LNCaP clone FGC (cell line): ENCODE measurements around the gene MTG1.
"Not testable (repeated sequence)": the region's sequence is repeated elsewhere in the genome, so short reads cannot be mapped to it uniquely, and the experiment has no call there.

Experiments used
- DNase-seq: peaks from one replicate; pipeline ENCODE4 v3.0.0-alpha.2; 2011; ENCODE audit warnings: low read depth
- H3K4me3 ChIP-seq: 2 replicates; pipeline ENCODE4 v1.5.1; 2011; ENCODE audit warnings: mild to moderate bottlenecking, low read depth, low read length, control low read depth
- TF ChIP-seq, protein P1 (sequence below): IDR thresholded peaks from 2 replicates; pipeline ENCODE4 v1.5.1; 2012; ENCODE audit warnings: mild to moderate bottlenecking; ENCODE audit not compliant: control insufficient read depth, insufficient read depth; ENCODE audit errors: extremely low read depth

Gene MTG1

DNA sequence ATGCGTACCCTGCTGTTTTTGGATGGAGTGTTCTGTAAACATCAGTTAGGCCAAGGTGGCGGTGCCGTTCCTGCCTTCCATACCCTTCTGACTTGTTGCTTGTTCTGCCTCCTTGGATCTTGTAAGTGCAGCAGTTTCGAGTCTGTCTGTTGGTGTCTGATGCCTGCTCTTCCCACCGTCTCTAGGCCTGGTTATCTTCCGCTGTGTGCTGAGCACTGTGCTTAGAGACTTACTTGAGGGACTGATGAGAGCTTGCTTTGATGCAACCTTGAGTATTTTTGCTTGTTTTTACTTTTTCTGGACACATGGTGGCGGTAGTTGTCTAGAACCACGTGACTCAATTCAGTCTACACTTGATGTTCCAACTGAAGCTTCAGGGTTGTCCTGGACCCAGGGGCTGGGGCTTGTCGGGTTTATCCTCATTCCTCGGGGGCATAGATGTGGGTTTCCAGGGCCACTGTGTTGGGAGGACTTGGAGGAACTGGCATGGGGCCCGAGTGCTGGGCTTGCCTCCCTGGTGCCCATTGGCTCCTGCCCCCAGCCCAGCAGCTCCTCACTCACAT, 44.8 kb downstream of the MTG1 start:
- DNase-seq: peak; percentile 3
- TF ChIP-seq, protein P1, sequence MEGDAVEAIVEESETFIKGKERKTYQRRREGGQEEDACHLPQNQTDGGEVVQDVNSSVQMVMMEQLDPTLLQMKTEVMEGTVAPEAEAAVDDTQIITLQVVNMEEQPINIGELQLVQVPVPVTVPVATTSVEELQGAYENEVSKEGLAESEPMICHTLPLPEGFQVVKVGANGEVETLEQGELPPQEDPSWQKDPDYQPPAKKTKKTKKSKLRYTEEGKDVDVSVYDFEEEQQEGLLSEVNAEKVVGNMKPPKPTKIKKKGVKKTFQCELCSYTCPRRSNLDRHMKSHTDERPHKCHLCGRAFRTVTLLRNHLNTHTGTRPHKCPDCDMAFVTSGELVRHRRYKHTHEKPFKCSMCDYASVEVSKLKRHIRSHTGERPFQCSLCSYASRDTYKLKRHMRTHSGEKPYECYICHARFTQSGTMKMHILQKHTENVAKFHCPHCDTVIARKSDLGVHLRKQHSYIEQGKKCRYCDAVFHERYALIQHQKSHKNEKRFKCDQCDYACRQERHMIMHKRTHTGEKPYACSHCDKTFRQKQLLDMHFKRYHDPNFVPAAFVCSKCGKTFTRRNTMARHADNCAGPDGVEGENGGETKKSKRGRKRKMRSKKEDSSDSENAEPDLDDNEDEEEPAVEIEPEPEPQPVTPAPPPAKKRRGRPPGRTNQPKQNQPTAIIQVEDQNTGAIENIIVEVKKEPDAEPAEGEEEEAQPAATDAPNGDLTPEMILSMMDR: peak; percentile 42
- no peak overlapping the region for H3K4me3 ChIP-seq

DNA sequence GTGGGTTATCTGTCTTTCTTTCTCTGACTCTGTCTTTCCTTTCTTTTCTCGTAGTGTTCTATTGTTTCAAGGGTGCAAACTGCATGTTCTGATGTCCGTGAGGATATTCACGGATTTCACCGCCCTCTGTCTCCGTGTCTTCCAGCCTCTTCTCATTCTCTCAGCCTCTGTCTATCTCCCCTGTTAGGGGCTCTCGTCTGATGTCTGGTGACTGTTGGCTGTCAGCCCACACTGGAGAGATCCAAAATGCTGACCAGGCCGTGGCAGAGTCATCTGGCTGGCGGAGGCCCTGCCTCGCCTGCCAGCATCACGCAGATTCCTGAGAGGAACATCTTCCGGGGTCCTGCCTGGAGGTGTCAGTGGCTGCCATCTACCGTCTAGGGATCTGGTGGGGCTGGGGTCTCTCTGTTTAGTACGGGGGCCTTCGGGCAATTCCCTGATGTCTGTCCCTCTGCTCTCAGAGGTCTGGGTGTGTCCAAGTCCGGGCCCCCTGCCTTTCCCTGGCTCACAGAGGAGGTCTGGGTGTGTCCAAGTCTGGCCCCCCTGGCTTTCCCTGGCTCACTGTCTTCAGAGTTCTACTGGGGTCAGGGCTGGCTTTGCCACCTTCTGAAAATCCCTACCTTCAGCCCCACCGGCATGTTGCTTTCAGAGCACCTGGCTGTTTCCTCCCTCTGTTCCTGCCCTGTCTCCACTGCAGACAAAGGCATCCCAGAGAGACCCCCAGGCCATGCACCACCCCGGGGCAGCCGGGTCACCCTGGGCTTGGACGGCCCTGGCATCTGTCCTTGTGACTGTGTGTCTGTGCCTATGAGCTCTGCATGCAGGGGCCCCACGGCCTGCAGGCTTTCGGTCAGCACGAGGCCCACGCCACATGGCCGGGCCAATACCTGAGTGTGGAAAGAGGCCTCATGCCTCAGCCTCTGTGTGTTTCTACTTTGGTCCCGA, 45.8 kb downstream of the MTG1 start:
- H3K4me3 ChIP-seq: no peak overlapping the region
- TF ChIP-seq, protein P1: no peak
- no peak for DNase-seq

DNA sequence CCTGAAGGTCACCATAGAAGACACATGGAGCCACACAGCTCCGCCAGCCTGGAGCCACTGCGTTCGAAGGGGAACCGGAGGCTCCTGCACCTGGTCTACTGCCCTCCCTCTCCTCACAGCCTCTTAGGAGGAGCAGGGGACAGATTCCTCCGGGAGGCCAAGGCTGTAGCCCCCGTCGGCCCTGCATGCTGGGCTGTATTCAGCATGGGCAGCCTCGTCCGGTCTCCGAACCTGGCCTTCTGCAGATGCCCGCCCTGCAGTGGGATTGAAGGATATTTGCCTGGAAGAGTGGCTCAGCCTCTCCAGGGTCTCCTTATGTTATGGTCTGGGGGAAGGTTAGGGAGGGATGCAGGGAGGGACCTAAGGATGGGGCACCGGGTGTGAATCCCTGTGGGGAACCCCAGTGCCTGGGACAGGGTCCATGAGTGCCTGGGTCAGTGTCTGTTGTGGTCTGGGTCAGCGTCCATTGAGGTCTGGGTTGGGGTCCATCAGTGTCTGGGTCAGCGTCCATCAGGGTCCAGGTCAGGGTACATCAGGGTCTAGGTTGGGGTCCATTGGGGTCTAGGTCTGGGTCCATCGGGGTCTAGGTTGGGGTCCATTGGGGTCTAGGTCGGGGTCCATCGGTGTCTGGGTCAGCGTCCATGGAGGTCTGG, 46.8 kb downstream of the MTG1 start:
- no peak for DNase-seq
- no peak overlapping the region for H3K4me3 ChIP-seq
- TF ChIP-seq, protein P1: no peak

DNA sequence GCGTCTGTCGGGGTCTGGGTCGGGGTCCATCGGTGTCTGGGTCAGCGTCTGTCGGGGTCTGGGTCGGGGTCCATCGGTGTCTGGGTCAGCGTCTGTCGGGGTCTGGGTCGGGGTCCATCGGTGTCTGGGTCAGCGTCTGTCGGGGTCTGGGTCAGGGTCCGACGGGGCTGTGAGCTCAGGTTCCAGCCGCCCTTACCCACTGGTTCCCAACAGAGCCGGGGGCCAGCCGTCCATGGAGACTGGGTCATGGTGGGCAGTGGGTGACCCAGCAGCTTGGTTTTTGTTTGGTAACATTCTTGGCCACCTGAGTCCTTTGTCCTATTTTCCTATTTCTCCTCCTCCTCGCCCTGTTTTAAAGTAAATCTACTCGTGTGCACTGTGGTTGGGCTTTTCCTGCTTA, 47.4 kb downstream of the MTG1 start:
- not testable (repeated sequence) for DNase-seq, H3K4me3 ChIP-seq

DNA sequence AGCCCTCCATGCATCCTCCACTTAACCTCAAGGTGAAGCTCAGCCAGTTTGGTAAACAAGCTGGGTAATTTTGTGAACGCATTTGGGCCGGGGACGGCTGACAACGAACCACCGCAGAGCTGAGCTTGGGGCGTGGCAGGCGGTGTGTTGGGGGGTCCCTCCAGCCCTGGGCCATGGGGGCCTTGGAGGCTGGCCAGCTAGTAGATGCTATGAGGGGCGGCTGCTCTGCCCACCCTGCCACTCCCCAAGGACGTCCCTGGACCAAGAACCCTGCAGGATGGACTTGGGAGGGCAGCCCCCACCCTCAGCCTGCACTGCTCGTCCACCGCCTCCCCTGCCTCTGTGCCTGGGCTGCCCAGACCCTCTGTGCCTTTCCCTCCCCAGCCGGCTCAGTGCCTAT, 47.8 kb downstream of the MTG1 start:
- TF ChIP-seq, protein P1: no peak
- H3K4me3 ChIP-seq: no peak overlapping the region
- no peak for DNase-seq

DNA sequence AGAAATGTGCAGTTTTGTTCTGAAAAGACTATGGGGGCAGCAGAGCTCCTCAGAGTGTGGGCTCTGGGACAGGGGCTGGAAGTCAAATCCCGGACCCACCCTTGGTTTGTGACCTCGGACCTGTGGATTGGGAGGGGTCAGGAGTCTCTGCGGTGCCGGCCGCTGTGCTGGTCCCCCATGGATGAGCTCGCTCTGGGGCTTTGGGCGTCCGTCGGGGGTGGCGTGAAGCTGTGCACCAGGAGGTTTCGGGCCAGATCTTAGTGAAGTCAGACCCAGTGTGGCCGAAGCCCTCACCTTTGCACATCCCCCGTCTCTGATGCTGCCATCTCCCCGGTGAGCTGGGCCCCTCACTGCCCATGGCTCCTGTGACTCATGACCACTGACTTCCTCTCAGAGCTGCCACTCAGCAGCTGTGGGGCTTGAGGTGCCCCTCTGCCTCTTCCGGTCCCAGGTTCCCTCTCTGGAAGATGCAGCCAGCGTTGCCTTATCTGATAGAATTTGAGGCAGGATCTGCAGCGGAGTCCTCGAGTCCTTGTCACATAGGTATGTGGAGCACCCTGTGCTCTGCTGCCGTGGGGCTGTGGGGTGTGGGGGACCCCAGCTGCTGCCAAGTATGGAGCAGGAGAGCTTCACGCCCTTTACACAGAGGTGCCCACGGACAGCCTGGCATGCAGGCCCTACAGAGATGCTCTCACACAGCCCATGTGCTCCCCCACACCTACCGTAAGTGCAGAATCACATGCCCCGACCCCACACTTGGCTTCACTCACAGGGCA, 48.4 kb downstream of the MTG1 start:
- no peak for DNase-seq
- TF ChIP-seq, protein P1: no peak
- H3K4me3 ChIP-seq: no peak overlapping the region
